Measurements from ENCODE around the gene CYSRT1.
A peak's percentile ranks its signal among the peaks of the same experiment; 100 is the strongest.

The CYSRT1 gene

DNA sequence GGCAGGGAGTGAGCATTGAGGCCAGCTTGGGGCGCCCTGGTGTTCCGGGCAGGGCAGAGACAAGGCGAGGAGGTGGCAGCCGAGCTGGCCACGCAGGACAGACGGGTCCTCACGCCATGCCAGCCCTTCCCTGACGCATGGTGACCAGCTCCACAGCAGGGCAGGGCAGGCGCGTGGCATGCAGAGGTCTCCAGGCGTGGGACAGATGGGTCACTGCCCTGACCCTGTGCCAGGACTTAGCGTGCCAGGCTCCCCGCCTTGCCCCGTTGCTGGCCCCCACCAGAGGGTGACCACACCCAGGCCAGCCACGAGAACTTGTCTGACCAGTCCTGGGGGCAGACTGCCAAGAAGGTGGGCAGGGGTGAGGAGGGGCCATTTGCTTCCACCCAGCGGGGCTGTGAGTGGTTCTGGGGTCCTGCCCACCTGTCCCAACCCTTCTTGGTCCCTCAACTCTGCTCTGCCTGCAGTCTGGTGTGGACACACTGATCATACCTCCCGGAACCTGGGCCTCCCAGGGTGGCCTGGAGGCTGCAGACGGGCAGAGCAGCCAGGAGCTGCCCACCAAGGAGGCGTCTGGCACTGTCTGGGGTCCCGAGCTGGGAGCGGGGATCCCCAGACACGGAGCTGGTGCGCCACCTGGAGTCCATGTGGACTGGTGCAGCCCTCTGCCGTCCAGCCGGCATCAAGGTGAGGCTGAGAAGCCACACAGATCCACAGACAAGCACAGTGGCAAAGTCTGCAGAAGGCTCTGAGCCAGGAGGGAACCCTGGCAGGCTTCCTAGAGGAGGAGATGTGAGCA, 2.3 kb downstream of the CYSRT1 start, which contains the start of gene RNF224:
Gene RNF224 (plus strand): TSS at position 449 of the 799 bp plus-strand sequence. CDS start 834 bp downstream, outside the sequence.
- DNase-seq = peak; percentile 29 to 79

DNA sequence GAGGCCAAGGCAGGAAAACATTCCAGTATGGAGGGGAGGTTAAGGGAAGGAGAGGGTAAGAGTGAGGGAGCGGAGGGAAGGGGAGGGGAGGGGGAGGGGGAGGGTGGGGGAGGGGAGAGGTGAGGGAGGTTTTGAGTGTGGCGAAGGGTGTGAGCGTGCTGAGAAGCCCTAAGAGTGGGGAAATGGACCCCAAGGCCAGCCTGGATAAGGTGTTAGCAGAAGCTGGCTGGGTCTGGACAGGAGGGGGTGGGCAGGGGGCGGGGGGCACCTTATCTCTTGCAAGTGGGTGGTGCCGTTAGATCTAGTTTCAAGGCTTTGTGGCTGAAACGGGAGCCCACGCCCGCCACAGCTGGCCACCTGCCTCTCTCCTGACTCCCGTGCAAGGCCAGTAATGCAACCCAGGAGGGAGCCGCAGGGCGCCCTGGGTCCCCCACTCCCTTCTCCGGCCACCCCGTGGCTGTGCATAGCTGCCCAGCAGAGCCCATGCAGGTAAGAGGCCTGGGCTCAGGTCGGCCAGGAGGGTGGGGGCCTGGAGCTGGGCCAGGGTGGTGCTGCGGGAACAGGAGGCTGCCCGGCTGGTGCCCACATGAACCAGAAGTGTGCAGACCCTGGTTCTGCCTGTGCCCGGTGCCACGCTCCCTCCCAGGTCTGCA, 3.0 kb downstream of the CYSRT1 start:
- DNase-seq = no peak

DNA sequence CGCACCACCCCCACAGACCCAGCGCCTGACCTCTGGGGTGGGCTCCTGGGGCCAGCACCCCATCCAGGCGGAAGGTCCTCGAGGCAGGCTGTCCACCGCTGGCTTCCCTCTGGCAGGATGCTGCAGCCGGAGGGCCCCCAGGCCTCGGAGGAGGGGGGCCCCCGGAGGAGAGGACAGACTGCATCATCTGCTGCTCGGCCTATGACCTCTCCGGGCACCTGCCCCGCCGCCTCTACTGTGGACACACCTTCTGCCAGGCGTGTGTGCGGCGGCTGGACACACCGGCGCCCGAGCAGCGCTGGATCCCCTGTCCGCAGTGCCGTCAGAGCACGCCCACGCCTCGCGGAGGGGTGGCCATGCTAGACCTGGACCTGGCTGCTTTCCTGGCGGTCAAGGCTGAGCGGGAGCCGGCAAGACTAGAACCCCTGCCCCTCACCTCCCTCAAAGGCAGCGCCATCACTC, 3.6 kb downstream of the CYSRT1 start:
- DNase-seq = no peak

DNA sequence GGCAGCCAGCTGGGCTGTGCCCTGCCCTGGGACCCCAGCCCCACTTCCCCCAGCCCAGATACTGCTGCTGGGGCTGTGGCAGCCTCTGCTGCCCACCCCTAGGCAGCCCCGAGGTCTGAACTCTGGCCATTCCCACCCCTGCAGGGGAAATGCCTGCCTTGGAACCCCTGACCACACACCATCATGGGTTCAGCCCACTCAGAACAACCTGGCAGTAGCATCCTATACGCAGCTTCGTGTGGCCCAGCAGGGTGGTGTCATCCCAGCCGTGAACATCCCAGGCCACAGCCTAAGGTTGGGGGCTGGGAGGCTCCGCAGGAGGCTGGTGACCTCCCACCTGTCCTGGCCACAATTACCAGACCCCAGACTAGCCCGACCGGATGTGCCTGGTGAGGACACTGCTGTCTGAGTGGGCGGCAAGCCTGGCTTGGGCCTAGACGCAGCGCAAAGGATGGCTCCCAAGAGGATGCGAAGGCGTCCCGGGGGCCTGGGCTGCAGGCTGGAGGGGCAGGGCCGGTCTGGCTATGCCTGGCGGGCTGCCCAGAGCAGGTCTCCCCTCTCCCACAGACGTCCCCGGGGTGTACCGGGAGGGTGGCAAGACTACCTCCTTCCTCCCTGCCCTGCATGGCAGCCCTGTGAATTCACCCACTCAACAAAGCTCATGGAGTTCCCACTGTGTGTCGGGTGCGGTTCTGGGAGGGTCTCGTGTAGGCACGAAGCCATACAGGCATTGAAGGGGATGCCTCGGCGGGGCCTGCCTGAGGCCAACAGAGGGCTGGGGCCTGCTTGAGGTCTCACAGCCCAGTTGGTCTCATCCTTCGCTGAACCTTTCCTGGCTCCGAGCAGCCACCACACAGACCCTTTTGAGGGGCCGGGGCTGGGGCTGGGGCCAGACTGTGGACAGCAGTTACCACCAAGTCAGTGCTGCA, 4.3 kb downstream of the CYSRT1 start:
- no peak for DNase-seq

DNA sequence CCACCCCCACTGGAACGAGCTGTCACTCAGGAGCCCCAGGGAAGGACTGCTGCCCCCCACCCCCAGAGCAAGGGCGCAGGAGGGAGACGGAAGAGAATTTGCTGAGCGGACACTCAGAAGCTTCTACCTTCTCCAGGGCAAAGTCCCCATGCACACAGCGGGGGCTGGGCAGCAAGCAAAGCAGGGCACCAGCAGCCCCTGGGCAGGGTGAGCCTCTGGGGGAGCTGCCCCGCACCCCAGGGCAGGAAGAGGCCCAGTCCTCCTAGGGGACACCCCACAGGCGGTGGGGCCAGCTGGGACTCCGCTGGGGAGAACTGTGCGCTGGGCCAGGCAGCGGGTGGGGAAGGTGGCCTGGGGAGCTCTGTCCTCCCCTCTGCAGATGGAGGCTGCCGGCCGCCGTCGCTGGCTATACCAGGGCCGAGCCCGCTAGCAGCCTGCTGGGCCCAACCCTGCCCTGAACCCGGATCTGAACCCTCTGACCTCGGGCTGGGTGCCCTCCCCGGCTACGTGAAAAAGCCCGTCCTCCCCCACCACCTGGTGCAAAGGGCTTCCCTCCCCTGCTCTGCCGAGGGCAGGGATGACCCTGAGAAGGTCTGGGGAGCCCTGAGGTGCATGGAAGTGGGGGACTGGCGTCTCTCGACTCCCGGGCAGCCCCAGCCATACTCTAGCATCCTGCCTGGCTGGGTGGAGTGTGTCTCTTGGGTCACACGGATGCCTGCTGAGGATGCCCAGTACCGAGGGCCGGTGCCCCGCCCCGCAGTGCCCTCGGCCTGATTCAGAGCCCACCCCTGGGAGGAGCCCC, 5.1 kb downstream of the CYSRT1 start:
- no peak for DNase-seq

DNA sequence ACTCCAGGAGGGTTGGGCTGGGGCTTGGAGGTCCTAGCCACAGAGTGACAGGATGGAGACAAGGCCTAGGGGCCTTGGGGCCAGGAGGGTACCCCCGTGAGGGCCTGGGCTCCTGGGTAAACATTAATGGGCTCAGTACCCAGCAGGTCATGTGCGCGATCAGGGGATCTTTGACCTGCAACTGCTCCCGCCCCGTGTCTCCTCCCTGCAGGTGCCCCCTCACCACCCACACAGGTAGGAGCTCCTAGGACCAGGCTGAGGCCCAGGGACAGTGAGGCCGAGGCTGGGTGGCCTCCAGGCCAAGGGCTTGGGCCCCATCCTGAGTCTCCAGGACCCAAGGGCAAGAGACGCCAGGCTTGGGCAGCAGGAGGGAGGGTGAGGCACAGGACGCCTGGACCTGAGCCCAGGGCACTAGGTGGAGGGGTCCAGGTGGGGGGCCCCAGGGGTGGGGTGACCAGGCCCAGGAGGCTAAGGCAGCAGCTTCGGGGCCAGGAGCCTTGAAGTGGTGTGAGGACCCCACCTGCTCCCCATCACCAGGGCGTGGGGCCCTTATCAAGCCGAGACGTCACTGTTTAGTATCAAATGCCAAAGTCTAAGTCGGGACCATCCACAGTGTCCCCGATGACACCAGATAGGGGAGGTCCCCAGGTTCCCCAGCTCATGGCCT, 5.9 kb downstream of the CYSRT1 start, which contains the start of gene SLC34A3:
Gene SLC34A3 (plus strand): TSS at position 197 of the 667 bp plus-strand sequence. CDS start 802 bp downstream, outside the sequence.
- DNase-seq = no peak

DNA sequence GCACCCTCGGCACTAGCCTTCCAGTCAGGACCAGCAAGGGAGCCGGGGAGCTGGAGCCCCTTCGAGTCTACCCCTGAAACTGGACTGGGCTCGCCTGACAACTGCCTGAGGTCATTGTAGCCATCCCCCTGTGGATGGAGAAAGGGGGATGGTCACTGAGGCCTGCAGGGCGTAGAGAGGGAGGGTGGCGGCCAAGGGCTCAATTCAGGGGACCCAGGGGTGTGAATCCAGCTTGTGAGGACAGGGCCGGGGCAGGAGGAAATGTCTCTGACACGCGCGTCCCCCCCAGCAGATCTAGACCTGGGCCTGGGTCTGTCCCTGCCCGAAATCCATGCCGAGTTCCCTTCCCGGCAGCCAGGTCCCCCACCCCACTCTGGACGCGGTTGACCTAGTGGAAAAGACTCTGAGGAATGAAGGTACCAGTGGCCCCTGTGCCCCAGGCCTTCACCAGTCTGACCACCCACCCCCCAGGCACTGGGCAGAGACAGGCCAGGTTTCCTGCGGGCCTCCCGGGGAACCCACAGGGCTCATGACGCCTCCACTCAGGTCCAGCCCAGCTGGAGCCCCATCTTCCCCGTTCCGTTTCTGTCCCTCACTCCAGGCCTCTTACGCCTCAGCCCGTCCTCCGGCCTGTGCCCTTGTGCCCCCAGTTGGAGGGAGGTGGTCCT, 6.5 kb downstream of the CYSRT1 start:
- no peak for DNase-seq

DNA sequence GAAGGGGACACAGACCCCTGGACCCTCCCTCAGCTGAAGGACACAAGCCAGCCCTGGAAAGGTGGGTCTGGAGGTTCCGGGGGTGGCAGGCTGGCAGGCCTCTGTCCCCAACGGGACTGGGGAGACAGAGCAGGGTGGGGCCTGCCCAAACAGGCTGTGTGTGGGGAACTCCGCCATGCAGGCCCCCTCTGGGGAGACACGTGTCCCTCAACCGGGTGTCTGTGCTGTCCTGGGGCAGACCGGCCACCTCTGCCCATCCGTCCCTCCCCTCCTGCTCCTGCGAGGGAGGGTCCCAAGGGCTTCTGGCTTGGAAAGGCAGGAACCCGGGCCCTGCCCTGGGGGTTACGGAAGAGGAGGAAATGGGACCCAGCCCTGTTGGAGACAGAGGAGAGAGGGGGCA, 7.1 kb downstream of the CYSRT1 start:
- DNase-seq = no peak

DNA sequence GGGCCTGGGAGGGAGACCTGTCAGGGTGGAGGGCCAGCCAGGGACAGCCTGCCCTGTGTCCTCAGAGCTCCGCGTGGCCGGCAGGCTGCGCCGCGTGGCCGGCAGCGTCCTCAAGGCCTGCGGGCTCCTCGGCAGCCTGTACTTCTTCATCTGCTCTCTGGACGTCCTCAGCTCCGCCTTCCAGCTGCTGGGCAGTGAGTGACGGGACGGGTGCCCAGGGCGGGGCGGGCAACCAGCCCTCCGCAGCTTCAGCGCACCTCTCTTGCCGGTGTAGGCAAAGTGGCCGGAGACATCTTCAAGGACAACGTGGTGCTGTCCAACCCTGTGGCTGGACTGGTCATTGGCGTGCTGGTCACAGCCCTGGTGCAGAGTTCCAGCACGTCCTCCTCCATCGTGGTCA, 7.5 kb downstream of the CYSRT1 start:
- DNase-seq = no peak

DNA sequence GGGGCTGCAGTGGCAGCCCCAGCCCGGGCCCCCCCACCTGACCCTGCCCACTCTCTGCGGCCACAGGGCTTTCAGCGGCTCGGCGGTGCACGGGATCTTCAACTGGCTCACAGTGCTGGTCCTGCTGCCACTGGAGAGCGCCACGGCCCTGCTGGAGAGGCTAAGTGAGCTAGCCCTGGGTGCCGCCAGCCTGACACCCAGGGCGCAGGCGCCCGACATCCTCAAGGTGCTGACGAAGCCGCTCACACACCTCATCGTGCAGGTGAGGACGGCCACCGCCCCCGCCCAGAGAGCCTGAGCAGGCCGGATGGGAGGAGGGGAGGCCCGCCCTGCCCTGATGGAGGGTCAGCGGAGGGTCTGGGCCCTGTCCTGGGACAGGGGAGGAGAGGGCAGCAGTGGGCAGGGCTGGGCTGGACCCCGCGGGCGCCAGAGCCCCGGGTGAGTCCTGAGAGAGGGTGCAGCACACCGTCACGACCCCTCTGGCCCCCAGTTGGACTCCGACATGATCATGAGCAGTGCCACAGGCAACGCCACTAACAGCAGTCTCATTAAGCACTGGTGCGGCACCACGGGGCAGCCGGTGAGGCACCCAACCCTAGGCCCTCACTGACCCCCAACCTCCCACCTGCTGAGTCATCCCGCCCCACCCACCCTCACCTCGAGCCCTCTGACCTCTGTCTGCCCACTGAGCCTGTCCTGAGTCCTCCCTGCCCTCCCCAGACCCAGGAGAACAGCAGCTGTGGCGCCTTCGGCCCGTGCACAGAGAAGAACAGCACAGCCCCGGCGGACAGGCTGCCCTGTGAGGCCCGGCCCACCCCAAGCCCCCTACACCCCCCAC, 8.4 kb downstream of the CYSRT1 start:
- DNase-seq = no peak

DNA sequence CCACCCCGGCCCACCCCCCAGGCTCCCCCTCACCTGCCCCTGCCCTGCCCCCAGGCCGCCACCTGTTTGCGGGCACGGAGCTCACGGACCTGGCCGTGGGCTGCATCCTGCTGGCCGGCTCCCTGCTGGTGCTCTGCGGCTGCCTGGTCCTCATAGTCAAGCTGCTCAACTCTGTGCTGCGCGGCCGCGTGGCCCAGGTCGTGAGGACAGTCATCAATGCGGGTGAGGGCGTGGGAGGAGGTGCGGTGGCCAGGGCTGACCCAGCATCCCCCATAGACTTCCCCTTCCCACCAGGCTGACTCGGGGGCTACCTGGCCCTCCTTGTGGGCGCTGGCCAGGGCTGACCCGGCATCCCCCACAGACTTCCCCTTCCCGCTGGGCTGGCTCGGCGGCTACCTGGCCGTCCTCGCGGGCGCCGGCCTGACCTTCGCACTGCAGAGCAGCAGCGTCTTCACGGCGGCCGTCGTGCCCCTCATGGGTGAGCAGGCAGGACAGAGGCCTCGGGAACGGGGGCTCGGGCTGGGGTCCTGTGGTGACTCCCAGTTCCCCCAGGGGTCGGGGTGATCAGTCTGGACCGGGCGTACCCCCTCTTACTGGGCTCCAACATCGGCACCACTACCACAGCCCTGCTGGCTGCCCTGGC, 9.2 kb downstream of the CYSRT1 start:
- no peak for DNase-seq

DNA sequence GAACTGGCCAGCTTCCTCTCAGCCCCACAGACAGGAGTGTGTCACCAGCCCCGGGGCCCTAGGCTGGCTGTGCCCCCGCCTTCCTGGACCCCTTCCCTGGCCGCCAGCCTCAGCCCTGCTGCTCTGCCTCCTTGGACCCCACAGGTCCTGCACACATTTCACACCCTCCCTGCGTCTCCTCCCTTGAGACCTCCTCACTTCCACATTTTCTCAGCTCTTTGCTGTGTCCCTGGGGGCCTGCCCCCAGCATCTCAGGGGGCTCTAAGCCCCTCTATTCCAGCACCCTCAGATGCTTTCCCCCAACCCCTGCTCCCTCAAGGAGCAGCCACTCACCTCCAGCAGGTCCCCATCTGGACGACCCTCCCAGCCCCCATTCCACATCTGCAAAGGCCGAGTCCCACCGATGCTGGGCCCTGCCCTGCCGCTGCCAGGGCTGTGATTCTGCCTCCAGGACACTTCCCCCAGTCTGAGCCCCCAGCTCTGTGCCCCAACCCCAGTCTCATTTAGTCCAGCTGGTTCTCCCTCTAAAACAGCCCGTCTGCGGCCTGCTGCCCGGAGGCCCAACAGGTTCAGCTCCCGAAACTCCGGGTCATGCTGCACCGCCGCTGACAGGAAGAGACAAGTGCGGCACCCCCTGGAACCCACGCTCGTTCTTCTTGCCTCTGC, 9.9 kb downstream of the CYSRT1 start:
- DNase-seq = no peak

DNA sequence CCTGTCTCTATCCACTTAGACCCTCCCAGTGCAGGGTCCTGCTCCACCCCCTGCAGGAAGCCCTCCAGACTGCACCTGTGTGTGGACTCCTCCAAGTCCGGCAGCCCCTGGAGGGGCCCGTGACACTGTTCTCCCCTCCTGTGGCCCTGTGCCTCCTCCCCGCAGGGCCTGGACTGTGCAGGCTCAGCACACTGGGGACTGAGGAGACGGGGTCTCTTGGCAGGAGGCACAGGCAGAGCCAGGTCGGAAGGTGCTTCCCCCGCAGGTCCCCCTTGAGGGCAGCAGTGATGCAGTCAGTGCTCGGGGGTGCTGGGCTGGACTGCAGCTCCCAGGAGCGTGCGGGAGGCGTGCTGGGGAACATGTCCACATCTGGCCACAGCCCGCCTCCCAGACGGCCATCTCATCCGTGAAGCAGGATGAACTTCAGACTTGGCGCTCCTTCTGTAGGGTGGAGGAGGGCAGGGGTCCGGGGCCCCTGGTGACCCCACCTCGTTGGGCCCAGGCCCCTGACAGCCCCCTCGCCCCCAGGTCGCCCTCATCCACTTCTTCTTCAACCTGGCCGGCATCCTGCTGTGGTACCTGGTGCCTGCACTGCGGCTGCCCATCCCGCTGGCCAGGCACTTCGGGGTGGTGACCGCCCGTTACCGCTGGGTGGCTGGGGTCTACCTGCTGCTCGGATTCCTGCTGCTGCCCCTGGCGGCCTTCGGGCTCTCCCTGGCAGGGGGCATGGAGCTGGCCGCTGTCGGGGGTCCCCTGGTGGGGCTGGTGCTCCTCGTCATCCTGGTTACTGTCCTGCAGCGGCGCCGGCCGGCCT, 10.7 kb downstream of the CYSRT1 start:
- no peak for DNase-seq

DNA sequence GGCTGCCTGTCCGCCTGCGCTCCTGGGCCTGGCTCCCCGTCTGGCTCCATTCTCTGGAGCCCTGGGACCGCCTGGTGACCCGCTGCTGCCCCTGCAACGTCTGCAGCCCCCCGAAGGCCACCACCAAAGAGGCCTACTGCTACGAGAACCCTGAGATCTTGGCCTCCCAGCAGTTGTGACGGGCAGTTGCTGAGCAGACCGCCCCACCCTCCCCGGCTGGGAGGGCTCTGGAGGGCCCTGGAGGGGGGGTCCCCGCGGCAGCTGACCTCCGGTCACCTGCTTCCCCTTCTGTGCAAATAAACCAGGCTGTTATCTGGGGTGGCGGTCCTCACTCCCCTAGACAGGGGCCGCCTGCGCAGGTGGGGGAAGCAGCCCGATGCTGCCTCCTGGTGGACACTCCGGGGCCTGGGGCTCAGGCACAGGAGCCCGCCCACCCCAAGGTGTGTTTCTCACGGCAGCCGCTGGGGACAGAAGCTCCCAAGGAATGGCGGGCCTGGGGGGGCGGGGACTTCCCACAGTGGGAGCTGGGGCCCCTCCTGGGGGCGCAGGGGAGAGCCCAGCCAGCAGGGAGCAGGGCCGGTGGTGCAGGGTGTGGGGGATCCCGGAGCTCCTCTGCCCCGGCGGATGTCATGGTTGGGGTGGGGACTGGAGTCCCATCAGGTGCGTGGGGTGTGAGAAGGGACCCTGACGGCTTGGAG, 11.4 kb downstream of the CYSRT1 start:
- DNase-seq = peak; percentile 62 to 86

DNA sequence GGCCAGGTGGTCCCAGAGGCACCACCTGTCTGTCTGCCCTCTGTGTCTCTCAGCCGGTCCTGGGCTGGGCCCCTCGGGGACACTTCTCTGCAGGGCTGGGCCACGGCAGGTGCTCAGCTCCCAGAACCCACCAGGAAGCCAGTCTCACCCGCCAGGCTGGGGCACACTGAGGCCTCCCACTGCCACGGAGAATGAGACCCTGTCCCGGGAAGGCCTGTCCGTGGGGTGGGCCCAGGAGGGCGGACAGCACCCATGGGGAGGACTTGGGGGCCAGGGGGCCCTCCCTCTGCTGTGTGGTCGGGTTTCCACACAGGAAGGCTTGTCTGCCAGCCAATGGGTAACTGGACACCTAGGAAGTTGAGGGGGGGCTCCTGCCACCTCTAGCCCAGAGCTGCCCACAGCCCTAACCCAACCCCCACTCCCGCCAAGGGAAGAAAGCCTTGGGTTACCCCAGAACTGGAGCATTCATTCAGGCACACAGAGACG, 12.0 kb downstream of the CYSRT1 start:
- DNase-seq = no peak

DNA sequence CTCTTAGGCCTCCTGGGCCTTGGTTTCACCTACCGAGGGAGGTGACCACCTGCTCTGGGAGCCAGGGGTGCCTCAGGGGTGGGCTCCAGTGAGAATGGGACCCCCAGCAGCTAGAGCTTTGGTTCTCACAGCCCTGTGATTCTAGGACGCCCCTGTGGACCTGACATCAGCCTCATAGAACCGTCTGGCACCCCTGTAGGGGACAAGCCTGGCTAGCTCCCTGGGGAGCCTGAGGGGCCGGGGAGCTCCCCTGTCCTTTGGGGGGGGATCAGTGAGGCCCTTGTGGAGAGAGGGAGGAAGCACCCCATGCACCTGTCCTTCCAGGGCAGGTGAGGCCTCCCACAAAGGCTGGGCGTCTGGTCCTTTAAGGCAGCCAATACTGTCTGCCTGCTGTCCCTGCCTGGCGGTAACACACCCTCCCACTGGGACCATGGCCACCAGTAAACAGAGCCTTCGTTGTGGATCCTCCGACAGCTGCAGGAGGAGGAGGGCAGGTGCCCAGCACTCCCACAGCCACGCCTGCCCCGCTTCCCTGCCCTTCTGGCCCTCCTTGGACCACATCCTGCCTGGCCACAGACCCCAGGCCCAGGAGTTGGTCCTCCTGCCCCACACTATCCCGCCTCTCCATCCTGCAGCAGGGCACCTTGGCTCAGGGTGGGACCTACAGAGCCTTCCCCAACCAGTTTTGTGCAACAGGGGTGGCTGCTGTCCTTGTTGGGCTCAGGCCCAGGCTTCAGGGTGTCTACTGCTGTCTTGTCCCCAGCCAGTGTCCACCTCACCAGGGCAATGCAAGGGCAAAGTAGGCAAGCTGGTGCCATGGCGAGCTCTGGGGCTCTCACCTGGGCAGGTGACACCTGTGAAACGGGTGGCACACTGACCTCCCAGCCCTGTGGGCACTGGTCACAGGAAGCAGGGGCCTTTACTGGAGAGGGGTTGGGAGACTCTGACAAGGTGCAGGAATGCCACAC, 13.1 kb downstream of the CYSRT1 start:
- DNase-seq = no peak
